HG03066 (cell line): Measurements from ENCODE around the gene BNC2.

Experiments used
- ATAC-seq: cut with Tn5 transposase; IDR thresholded peaks from one replicate; pipeline ENCODE4 v1.9.1; 2021; ENCODE audit warnings: low read depth; ENCODE audit not compliant: unreplicated experiment

The BNC2 gene

DNA sequence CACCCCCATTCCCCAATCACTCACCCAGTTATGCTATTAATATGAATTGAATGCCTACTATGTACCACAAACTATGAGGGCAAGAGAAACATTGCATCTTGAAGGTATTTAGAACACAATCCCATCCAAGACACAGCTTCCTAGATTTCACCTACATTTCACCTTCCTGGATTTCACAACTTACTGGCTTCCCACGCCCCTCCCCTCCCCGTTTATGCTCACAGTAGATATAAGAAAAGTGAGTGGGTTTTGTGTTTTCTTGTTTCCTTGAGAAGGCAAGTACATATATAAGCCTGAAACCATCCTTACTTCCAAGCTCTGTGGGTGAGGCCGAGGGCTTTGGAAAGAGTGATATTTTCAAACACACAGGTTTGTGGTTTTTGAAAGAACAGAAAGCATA is 465.0 kb downstream of the BNC2 start:
- ATAC-seq: no peak

DNA sequence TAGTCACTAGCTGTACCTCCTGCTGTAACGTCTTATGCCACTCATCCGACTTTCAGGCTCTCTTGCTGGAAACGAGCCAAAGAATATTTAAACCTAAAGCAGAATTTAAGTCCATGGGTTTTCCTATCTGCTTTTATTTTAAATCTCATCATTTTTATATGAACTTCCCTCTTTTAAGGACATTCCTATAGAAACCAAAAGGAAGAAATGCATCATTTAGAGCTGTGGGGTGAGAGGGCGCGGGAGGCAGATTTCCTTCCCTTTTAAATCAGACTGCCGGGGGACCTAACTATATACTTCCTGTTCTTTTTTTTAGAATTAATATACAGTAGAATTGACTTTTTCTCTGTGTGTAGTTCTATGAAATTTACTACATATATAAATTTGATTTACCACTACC is 468.8 kb downstream of the BNC2 start:
- no peak for ATAC-seq

DNA sequence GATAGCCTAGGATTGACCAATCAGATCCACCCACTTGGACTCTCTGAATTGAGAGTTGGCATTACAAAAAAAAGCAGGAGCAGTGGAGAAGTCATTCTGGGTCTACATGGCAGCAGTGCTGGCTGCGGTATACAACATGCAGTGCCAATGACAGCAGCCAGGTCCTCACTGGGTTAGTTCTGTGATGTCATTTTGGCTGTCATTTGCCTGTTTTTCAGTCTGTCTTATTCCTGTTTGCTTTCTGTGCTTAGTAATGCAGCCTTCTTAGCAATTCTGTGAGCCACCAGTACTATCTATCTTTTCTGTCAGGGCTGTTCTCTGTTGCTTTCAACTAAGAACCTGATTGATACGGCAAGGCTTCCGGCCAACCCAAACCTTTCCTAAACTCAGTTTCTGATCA is 471.8 kb downstream of the BNC2 start:
- no peak for ATAC-seq

DNA sequence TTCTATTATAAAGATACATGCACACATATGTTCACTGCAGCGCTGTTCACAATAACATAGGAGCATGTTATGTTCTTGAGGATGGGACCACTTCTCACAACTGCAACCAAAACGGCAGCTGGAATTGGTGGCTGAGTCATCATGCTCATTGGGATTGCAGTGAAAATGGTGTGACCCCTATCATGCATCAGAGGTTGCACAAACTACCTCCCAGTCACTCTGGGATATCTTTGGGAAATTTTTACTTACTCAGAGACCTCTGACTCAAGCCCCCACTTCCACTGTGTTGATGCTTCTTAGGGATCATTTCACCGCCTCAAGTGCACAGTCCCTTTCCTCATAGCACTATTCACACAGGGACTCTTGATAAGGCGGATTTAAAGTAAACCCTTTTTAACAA is 474.1 kb downstream of the BNC2 start:
- ATAC-seq: no peak

DNA sequence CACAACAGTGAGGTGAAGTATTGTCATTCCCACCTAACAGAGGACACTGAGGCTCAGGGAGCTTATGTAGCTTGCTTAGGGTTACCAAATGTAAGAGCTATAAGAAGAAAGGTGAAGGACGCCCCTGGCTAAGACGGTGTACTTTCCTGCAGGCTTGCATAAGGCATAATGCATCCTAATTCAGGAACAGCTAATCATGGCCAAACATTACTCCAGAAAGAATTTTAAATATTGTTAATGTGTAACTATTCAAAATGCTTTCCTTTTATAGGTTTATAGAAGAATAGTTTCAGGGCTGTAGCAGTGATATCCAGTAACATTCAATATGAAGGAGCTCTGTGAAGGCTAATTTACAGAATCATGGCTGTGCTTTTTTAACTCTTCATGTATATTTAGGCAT is 479.1 kb downstream of the BNC2 start:
- ATAC-seq: no peak

DNA sequence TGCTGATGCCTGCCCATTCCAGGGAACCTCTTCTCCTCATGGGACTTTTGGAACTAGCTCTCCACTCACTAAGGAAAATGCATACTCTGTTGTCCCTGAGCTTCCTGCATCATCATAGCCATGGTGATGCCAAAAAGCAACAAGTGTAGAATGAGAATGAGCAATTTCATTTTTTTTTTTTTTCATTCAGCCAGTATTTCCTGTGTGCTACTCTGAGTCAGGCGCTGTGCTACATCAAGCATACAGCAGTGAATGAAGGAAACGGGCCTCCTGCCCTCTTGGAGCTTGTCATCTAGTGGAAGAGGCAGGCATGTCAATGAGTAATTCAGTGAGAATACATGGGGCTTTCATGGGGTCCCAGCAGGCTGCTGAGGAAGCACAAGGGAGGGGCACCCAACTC is 483.1 kb downstream of the BNC2 start:
- no peak for ATAC-seq

DNA sequence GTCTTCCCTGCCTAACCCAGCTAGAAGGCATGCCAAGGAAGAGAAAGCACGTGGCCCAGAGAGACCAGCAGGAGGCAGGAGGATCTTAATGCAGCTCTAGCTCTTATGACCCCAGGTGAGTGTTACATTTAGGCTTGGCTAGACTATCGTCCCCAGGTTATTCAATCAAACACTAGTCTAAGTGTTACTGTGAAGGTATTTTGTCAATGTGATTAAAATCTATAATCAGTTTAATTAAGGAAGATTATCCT is 483.7 kb downstream of the BNC2 start:
- ATAC-seq: no peak

DNA sequence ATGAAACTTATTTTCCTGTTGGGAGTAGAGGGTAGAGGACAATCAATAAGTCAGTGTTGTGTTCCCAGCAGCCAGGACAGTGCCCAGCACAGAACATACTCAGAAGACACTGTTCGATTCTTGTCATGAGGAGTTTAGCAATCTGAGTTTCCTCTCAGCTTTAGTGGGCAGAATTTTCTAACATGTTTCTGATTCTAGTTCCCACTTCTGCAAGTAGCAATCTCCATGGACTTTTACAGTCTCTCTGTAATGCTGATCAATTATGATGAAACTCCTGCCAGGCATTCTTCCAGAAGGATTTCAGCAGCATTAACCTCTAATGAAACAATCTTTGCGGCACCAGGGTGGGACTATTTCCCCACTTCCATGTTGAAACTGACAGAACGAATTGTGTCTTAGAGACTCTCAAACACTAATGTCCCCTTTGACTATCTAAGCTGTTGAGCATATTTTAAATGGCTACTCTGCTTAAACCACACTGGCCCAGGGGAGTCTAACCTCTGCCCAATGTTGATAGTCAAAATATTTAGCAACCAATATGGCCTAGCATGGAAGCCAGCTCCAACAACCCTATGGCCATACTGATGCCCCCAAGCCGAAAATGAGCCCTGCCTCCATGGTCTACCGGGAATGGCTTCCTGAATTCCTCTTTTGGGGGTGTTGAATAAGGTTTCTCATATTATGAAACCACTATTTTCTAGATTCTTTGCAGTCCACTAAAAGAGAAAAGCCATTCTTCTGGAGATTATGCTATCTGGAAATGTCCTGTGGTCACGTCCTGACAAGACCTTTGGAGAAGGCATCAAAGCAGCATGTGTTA is 484.3 kb downstream of the BNC2 start:
- no peak for ATAC-seq

DNA sequence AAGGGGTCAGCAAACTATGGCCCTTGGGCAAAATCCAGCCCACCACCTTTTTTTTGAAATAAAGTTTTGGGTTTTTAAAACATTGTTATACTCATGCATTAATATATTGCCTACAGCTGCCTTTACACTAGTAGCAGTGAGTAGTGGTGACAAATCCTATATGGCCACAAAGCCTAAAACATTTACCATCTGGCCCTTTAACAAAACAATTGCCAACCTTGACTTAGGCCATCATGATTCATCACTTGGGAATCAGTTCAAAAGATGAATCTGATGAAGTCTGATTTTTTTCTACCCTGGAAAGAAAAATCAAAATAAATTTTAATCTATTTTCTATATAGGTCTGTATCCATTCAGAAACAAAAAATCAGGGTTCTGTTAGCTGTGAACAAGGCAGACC is 484.9 kb downstream of the BNC2 start:
- no peak for ATAC-seq

DNA sequence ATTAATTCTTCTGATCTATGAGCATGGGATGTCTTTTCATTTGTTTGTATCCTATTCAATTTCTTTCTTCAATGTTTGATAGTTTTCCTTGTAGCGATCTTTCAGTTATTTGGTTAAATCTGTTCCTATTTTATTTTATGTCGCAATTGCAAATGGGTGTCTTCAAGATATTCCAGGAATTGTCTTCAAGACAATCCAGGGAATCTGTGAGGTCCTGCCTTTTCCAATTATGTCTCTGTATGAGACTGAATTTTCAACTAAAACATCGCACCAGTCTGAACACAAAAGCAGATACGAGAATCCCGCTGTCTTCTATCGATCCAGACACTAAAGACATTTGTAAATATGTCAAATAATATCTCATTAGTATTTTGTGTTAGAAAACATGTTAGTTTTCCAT is 485.5 kb downstream of the BNC2 start:
- no peak for ATAC-seq

DNA sequence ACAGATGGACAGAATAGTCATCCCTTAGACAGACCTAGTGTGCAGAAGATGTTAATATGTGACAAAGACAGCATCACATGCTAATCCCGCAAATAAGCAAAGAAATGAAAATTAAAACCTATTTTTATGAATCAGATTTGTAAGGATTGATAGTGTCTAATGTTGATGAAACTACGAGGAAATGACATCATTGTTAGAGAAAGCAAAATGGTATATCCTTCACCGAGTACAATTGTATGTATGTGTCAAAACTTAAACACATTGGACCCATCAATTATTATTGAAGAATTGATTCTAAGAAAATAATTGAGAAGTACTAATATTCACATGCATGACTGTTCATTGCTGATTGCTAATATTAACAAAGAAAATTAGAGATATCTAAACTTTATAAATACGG is 493.2 kb downstream of the BNC2 start:
- no peak for ATAC-seq

DNA sequence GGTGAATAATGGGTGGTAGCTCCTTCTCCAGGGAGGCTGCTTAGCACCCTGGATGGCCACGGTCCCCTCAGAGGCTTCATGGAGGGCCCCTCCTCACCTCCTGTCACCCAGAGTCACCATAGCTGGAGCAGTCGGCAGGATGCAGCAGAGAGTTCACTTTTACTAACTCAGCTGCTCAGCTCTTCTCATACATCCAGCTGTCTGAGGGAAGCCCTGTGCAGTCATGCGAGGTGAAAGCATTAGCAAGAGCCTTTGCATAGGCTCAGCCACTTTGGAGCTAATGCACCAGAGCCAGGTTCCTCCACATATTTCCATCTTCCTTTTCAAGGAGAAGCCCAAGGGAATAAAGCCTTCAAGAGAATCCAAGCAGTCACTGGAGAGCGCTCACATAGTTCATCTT is 499.2 kb downstream of the BNC2 start:
- ATAC-seq: no peak

DNA sequence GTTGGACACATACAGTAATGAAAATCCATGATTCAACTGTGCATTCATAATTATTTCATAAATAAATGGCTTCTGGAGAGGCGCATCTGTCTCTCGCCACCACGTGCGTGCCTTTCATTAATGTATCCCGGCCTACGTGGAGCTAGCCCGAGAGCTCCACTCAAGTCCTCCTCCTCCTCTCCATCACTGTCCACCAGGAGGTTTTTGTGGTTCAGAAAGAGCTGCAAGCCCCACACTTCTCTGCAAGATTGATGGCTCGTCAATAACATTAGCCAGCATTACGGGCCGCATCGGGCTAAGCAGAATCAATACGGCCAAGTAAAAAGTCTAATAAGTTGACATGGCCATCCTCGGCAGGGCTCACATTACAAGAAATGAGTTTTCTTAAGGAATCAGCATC is 499.8 kb downstream of the BNC2 start:
- no peak for ATAC-seq

DNA sequence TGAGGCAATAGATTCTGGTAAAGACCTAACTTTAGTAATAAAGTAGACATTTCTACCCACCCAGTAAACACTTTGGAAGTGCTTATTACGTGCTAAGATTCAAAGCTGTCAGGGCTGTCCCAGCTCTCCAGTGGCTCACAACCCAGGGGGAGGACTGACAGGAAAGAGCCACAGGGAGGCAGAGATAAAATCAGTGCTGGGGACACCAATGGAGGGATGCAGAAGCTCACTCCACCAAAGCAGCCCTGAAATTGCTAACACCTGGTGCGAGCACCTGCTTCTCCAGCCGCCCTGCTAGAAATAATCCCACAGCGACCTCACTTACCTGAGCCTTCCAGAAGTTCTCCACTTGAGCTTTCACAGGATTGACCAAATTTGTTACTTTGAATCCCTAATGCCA is 501.0 kb downstream of the BNC2 start:
- ATAC-seq: no peak

DNA sequence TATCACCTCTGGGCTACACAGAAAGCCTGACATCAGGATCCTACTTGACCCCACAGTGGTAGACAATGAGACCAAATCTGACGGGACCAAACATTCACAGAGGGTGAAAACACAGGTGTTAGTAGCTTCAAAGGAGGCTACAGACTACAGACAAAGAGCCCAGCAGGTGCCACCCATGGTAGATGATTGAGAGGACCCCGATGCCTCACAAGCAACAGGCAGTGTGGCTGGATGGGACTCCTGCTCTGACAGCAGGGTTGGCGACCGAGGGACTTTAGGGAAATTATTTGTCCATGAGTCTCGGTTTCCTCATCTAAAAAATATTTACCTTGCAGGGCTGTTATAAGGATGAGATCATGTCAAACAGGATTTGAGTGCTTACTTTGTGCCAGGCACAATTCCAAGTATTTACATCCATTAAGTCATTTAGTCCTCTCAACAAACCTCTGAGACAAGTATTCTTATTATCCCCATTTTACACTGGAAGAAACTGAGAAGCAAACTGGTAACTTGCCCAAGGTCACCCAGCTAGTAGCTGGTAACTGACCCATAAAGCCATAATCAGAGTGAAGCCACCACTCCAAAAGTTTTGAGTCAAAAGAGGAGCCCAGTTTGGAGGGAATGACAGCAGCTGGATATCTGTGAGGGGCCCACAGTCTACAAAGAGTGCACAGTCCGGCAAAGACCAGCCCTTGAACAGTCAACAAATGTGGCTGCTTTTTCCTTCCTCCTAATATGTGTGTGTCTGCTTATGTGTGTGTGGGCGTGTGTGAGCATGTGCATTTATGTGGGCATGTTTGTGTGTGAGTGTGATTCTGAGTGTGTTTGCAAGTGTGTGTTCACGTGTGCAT is 502.0 kb downstream of the BNC2 start:
- ATAC-seq: no peak

DNA sequence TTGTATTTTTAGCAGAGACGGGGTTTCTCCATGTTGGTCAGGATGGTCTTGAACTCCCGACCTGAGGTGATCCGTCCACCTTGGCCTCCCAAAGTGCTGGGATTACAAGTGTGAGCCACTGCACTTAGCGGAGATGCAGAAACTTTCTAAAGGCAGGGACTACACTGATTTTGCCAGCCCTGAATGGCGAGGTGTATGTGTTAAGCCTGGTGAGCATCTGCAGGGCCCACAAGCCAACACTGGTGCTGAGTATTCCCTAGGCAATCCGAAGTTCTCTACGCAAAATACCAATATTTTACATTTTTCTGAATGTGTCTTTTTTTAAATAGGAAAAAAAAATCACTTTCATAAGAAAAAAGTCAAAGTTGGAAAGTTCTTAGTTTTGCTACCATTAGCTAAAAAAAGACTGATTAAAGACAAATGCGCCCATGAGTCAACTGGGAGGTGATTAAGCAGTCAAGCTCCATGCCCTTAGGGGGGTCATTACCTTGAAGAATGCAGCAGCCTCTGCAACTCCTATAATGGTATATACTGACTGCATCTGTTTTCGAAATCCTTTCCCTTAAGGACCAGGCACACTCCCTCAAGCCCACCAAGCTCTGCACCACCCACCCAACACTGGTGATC is 502.8 kb downstream of the BNC2 start:
- no peak for ATAC-seq

DNA sequence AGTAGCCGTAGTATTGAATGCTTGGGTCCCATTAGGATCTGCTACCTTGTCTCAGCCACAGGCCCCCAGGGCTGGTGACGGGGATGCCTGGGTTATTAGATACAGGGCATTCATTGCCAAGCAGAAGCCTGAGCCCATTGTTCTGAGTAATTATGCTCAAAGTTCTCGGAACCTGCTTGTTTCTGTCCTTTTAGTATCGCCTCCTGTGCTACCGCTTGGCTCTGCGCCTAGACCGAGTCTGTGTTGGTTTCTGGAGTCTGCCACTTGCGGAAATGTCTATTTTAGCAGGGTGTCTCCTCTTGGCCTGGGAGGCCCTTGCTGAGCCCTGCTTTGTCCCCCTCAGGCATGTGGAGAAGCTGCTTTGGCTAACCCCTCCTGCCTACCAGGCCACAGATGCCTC is 506.1 kb downstream of the BNC2 start:
- ATAC-seq: no peak

DNA sequence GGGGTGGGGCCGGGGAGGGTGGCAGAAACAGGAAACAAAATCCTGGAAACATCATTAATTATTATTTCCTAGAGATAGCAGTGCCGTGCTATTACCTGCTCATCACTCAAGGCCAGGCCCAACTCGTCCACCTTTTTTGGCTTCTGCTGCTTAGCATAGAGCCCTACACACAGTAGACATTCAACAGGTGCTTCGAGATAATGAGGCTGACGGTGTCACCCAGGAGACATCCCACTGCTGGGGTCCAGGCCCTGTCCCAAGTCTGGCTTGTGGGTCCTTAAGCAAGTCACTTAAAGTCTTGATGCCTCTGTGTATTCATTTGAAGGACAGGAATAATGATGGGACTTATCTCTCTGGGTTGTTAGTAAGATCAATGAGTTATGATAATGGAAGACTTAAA is 506.6 kb downstream of the BNC2 start:
- ATAC-seq: no peak

DNA sequence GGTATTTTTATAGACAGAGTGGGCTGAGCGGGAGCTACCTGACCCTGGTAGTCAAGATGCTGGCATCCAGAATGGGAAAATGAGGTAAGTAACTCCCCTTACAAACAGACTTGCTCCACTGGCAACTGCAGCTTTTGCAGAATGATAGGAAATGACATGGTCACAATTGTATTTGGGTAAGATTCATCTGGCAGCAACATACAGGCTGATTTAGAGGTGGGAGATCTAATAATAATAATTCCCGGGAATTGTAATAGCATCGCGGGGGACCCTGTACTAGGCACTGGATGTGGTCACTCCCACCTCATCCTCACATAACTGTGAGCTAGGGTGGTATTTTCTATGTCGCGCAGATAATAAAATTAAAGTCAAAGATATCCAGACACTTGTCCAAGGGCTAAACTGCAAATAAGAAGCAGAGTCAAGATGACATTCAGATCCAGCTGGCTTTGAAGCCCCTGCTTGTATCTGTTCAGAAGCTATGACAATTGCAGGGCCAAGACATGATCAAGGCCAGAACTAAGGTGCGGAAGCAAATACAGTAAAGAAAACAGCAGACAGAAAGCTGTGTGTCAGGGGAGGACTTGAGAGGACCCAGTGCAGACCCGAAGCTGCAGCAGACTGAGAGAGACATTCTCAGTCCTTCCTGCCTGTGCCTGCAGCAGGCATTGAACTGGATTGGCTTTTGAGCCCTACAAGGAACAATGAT is 507.2 kb downstream of the BNC2 start:
- ATAC-seq: no peak

DNA sequence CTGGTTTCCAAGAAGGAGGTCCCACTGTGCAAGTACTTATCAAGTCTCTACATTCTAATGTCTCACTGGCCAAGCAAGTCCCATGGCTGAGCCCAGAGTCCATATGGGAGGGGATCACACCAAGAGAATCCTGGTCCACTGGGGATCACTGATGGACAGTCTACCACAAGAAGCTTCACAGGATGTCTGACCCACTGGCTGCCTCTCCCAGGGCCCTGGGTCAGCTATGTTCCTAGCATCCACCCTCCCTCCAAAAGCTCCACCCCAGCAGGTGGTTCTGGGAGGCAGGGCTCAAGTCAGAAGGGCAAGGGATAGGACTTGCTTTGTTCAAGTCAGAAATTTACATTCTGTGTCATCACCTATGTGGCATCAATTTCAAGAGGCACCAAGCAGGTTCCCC is 508.5 kb downstream of the BNC2 start:
- no peak for ATAC-seq

DNA sequence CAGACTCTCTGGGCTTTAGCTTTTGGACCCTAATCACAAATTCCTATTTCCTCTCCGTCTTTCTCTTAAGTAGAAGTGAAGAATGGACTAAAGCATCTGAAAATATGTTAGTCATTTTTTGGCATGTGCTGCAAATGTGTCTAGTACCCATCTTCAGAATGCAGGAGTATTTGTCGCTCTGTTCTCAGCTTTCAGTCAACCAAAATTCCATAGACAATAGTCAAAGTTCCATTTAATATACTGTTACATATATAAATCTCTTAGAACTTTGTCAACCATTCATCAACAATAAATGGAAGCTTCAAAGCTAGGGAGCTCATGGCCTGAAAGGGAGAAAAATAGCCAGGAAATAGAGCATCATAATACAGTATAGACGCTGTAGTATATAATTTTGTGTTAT is 509.4 kb downstream of the BNC2 start:
- ATAC-seq: no peak
